Neural cell (in vitro differentiated cells): ENCODE results near the gene TRPV2.

Experiments
- MXI1 ChIP-seq: fragments of 450-650 bp; conservative IDR thresholded peaks from 2 replicates; pipeline ENCODE4 v1.6.1; 2014; ENCODE audit warnings: antibody characterized with exemption, mild to moderate bottlenecking; ENCODE audit not compliant: poor library complexity, severe bottlenecking
- POLR2AphosphoS5 ChIP-seq: IDR thresholded peaks from 2 replicates; pipeline ENCODE4 v1.6.1; 2012
- REST ChIP-seq: IDR thresholded peaks from 2 replicates; pipeline ENCODE4 v1.6.1; 2012; ENCODE audit warnings: borderline replicate concordance
- TF ChIP-seq, protein P1 (sequence below): fragments of 450-650 bp; IDR thresholded peaks from 2 replicates; pipeline ENCODE4 v1.5.1; 2014; ENCODE audit warnings: antibody characterized with exemption, mild to moderate bottlenecking, moderate library complexity; ENCODE audit not compliant: poor library complexity, severe bottlenecking

- TF ChIP-seq, protein P1, sequence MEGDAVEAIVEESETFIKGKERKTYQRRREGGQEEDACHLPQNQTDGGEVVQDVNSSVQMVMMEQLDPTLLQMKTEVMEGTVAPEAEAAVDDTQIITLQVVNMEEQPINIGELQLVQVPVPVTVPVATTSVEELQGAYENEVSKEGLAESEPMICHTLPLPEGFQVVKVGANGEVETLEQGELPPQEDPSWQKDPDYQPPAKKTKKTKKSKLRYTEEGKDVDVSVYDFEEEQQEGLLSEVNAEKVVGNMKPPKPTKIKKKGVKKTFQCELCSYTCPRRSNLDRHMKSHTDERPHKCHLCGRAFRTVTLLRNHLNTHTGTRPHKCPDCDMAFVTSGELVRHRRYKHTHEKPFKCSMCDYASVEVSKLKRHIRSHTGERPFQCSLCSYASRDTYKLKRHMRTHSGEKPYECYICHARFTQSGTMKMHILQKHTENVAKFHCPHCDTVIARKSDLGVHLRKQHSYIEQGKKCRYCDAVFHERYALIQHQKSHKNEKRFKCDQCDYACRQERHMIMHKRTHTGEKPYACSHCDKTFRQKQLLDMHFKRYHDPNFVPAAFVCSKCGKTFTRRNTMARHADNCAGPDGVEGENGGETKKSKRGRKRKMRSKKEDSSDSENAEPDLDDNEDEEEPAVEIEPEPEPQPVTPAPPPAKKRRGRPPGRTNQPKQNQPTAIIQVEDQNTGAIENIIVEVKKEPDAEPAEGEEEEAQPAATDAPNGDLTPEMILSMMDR: no peak
- TF ChIP-seq MXI1: no peak
- TF ChIP-seq REST: no peak
- TF ChIP-seq POLR2AphosphoS5: no peak
These were observed 51.7 kb downstream of the TRPV2 start for GRCh38 chr17:16467044-16467443.
